HepG2 (cell line): ENCODE measurements around the gene NAXD.
"Not testable (repeated sequence)": the region's sequence is repeated elsewhere in the genome, so short reads cannot be mapped to it uniquely, and the experiment has no call there.

Experiments used
- CEBPG ChIP-seq: IDR thresholded peaks from 2 replicates; pipeline ENCODE4 v1.6.1; 2016
- HES4 ChIP-seq: sonication (generic); formaldehyde crosslinking; IDR thresholded peaks from 2 replicates; pipeline ENCODE4 v1.9.0; 2021; ENCODE audit warnings: mild to moderate bottlenecking, missing genetic modification reagents, borderline replicate concordance
- HNRNPH1 ChIP-seq: fragments of 200-400 bp; formaldehyde crosslinking; optimal IDR thresholded peaks from 2 replicates; pipeline ENCODE3; 2017; ENCODE audit warnings: mild to moderate bottlenecking, low read depth, low read length
- KAT8 ChIP-seq: IDR thresholded peaks from 2 replicates; pipeline ENCODE4 v1.6.1; 2016; ENCODE audit warnings: missing genetic modification reagents, missing compliant biosample characterization
- RFX5 ChIP-seq: IDR thresholded peaks from 2 replicates; pipeline ENCODE4 v1.6.1; 2011; ENCODE audit warnings: low read depth, low read length, improper control_type of control experiment
- SIN3A ChIP-seq: IDR thresholded peaks from 2 replicates; pipeline ENCODE4 v1.6.1; 2011; ENCODE audit warnings: low read depth, mild to moderate bottlenecking, control low read depth, low read length, borderline replicate concordance
- TCF7L2 ChIP-seq: IDR thresholded peaks from 2 replicates; pipeline ENCODE4 v1.6.1; 2011; ENCODE audit warnings: mild to moderate bottlenecking, low read depth, low read length, moderate library complexity
- ZC3H13 ChIP-seq: sonication (generic); formaldehyde crosslinking; IDR thresholded peaks from 2 replicates; pipeline ENCODE4 v1.8.1; 2023; ENCODE audit warnings: mild to moderate bottlenecking, missing genetic modification reagents, moderate library complexity
- ZC3H4 ChIP-seq: sonication (generic); formaldehyde crosslinking; IDR thresholded peaks from 2 replicates; pipeline ENCODE4 v1.4.0; 2020; ENCODE audit warnings: missing genetic modification reagents, borderline replicate concordance
- ZMYM3 ChIP-seq: sonication (generic); formaldehyde crosslinking; IDR thresholded peaks from 2 replicates; pipeline ENCODE4 v1.5.1; 2020; ENCODE audit warnings: mild to moderate bottlenecking, missing genetic modification reagents
- ZNF24 ChIP-seq: fragments of 450-650 bp; IDR thresholded peaks from 2 replicates; pipeline ENCODE4 v1.6.1; 2017; ENCODE audit warnings: antibody characterized with exemption, mild to moderate bottlenecking
- ZNF33B ChIP-seq: sonication (generic); formaldehyde crosslinking; IDR thresholded peaks from 2 replicates; pipeline ENCODE4 v1.5.1; 2020; ENCODE audit warnings: mild to moderate bottlenecking, missing genetic modification reagents
- TF ChIP-seq, protein P1 (sequence below): sonication (generic); formaldehyde crosslinking; IDR thresholded peaks from 2 replicates; pipeline ENCODE4 v1.5.1; 2020; ENCODE audit warnings: missing genetic modification reagents, mild to moderate bottlenecking, borderline replicate concordance
- TF ChIP-seq, protein P2 (sequence below): sonication (generic); formaldehyde crosslinking; IDR thresholded peaks from 2 replicates; pipeline ENCODE4 v1.5.0; 2020; ENCODE audit warnings: mild to moderate bottlenecking, missing genetic modification reagents, moderate library complexity

DNA sequence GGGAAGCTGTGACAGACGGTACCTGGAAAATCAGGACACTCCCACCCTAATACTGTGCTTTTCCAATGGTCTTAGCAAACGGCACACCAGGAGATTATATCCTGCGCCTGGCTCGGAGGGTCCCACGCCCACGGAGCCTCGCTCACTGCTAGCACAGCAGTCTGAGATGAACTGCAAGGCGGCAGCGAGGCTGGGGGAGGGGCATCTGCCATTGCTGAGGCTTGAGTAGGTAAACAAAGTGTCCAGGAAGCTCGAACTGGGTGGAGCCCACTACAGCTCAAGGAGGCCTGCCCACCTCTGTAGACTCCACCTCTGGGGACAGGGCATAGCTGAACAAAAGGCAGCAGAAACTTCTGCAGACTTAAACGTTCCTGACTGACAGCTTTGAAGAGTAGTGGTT is 54.5 kb downstream of the NAXD start:
- TF ChIP-seq ZNF24; ZNF33B (CRISPR knock-in tag); HES4; SIN3A; ZMYM3 (CRISPR knock-in tag); HNRNPH1; ZC3H4 (CRISPR knock-in tag); TCF7L2; KAT8 (CRISPR knock-in tag); ZC3H13 (CRISPR knock-in tag); RFX5; CEBPG (CRISPR knock-in tag): not testable (repeated sequence)
- TF ChIP-seq, protein P1, sequence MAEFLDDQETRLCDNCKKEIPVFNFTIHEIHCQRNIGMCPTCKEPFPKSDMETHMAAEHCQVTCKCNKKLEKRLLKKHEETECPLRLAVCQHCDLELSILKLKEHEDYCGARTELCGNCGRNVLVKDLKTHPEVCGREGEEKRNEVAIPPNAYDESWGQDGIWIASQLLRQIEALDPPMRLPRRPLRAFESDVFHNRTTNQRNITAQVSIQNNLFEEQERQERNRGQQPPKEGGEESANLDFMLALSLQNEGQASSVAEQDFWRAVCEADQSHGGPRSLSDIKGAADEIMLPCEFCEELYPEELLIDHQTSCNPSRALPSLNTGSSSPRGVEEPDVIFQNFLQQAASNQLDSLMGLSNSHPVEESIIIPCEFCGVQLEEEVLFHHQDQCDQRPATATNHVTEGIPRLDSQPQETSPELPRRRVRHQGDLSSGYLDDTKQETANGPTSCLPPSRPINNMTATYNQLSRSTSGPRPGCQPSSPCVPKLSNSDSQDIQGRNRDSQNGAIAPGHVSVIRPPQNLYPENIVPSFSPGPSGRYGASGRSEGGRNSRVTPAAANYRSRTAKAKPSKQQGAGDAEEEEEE = not testable (repeated sequence)
- TF ChIP-seq, protein P2, sequence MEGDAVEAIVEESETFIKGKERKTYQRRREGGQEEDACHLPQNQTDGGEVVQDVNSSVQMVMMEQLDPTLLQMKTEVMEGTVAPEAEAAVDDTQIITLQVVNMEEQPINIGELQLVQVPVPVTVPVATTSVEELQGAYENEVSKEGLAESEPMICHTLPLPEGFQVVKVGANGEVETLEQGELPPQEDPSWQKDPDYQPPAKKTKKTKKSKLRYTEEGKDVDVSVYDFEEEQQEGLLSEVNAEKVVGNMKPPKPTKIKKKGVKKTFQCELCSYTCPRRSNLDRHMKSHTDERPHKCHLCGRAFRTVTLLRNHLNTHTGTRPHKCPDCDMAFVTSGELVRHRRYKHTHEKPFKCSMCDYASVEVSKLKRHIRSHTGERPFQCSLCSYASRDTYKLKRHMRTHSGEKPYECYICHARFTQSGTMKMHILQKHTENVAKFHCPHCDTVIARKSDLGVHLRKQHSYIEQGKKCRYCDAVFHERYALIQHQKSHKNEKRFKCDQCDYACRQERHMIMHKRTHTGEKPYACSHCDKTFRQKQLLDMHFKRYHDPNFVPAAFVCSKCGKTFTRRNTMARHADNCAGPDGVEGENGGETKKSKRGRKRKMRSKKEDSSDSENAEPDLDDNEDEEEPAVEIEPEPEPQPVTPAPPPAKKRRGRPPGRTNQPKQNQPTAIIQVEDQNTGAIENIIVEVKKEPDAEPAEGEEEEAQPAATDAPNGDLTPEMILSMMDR (CRISPR knock-in tag) = not testable (repeated sequence)
